HG02970 (cell line): ENCODE results near the gene KRT31.
"Not testable (repeated sequence)": the region's sequence is repeated elsewhere in the genome, so short reads cannot be mapped to it uniquely, and the experiment has no call there.

Experiments used
- ATAC-seq: cut with Tn5 transposase; IDR thresholded peaks from one replicate; pipeline ENCODE4 v1.9.1; 2021; ENCODE audit warnings: mild to moderate bottlenecking, moderate library complexity, moderate number of reproducible peaks; ENCODE audit not compliant: unreplicated experiment, low FRiP score

The KRT31 gene

DNA sequence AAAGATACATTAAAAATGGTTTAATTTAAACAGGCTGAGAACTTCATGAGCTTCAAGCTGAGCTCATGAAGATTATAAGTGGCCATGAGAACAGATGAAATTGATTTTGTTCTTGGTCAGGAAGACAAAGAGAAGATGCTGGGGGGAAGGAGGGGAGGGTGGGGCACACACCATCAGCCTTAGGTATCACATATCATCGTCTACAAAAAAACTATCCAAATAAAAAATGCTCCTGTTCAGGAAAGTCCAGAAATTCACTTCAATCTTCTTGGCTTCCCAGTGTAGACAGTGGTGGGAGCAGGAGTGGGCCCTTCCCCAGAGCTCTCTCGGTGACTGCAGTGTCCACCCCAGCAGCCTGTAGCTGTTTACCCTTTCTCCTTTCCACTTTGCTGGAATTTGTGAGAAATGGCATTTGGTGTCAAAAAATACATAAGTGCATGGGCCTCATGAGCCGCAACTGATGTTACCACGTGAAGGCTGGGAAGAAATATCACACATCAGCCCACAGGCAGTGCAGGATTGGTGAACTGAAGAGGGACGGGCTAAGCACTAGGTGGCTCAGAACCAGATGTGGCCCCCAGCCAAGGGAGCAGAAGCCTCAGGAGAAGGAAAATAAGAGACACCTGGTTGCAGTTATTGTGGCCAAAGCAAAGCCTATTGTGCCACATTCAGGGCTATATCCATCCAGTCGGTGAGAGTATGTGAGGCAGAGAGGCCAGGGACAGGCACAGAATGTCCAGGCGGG, 20.9 kb upstream of the KRT31 start:
- no peak for ATAC-seq

DNA sequence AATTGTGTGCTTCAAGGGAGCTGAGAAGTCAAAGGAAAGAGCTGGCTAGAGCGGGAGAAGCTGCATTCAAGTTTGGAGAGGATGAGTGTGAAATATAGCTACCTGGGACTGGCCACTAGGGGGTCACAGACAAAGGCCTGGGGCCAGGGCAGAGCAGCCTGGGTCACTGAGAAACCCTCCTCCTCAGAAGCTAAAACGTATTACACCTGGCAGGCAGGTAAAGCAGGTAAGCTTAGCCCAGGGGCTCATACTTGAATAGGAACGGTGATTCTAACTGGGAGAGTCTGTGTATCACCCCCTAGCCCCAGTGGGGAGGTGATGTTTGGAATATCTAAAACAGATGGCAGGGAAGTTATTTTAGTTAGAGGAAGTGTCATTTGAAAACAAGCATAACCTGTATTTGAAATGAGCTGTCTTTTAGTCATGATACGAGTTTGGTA, 20.2 kb upstream of the KRT31 start:
- ATAC-seq, result no peak

DNA sequence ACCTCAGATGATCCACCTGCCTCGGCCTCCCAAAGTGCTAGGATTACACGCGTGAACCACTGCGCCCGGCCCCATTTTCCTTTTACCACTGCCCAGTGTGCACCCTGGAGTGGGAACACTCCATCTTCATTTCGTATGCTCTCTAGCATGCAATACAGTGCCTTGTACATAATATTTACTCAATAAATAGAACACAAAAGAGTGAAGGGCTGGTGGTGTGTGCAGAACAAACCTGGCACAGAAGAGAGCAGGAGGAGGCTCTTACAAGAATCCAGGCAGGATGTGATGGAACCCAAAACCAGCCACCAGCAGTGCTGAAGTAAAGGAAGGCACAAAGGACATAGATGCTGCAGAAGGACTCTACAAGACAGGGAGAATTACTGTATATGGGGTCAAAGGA, 19.7 kb upstream of the KRT31 start:
- ATAC-seq, result no peak

DNA sequence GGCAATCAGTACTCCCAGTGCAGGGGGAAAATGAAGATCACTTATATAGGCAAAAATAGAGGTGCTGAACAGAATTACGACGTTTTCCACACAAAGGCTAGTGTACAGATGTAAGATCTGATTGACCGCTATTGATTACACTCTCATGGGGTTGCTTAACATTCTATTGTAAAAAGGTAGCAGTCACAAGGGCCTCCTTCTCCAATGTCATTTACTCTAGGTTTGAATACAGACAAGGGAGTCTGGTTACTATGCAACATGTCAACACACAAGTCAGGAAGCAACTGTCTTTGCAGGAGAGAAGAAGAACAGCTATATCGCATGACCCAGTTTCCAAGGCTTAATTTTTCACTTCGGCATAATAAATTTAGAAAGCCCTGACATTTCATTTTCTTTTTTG, 19.1 kb upstream of the KRT31 start:
- no peak for ATAC-seq

DNA sequence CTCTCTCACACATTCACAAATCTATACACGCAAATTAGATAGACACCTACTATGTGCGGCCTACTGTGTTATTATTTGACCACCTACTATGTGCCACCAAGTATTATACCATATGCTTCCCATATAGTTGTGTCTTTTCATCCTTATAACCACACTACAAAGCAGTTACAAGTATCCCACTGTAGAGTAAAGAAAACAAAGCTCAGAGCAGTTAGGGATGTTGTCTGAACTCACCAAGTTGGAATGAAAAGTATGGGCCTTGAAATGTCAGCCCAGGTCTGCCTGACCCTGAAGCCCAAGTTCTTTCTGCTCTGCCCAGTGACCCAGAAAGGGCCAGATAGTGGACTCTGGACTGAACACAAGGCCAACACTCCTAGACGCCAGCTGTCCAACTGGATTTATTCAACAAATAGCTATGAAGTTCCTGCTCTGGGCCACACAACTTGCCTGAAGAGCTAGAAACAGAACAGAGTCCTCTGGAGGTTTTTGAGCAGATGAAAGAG, 18.5 kb upstream of the KRT31 start:
- ATAC-seq, result no peak

DNA sequence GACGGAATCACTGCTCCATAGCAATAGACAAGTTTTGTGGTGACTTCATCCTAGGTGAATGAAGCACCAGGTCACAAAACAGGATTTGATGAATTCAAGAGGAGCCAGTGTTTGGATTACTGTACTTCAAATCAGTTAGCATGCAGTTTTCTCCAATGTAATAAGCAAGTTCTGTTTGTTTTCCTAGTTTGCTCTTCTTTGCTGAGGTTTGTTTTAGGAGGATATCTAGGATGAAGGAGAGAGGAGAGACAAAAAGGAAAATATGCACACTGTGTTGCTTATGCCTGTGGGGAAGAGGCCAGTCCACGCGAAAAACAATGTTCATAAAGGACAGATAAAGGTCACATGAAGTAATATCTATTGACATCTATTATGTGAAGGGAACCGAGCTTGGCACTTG, 18.0 kb upstream of the KRT31 start:
- ATAC-seq, result no peak

DNA sequence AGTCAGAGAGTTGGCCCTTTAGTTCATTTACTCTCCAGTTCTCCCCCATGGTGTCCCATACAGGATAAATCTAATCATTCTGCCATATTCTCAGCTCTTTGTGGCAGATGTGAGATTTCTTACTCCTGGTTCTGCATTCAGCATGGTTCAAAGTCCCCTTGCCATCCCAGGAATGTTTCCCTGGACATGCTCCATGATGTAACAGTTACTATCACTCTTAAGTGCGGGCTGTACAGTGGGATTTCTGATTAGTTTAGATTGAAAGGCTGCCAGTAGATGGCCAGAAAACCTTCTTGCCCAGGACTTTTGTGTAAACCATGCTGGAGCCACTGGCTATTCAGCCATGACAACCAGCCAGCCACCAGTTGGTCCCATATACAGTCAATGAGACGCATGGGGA, 16.6 kb upstream of the KRT31 start:
- ATAC-seq, result no peak

DNA sequence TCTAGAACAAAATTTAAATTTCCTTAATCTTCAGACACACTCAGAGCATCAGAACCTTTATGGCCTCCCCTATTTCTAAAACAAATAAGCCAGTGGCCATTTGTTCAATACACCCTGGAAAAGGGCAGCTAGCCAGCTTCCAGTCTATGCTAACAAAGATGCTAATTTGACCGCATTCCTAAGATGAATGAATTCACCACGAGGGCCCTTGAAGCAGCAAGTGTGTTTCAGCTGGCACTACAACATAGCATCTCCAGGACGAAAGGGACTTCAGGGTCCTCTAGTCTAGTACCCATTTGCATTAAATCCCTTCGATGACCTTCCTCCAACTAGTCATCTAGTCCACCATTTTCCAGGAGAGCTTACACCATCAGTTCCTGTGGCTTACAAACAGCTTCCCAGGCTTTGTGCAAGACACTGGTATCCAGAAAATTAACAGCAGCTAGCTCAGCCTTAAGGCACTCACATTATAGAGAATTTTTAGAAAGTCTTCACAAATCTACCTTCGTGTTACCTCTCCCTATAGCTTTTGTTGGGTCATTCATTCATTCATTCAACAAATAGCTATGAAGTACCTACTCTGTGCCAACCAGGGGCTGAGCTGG, 16.0 kb upstream of the KRT31 start:
- no peak for ATAC-seq

DNA sequence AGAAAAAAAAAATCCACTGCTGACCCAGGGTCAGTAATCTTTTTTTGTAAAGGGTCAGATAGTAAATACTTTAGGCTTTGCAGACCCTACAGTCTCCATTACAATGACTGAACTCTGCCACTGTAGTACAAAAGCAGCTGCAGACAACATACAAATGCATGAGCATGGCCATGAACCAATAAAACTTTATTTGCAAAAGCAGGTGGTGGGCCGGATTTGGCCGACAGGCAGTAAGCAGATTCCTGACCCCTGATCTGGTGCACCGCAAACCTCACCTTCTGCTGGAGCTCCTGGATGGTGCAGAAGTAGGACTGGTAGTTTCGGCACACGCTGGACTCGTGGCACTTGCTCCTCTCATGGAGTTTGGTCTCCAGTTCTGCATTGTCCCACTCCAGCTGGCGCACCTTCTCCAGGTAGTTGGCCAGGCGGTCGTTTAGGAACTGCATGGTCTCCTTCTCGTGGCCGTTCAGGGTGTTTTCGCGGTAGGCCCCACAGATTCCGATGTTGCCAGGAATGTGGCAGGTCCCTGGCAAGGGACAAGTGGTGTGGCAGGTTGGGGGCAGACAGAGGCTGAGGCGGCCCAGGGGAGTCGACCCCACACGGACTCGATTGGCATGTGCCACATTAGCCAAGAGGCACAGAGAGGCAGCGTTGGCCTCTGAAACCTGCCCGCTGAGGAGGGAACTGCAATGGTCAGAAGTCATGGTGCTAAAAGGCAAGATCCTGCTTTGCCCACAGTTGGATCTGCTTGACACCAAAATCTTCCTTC, 13.8 kb upstream of the KRT31 start:
- no peak for ATAC-seq

DNA sequence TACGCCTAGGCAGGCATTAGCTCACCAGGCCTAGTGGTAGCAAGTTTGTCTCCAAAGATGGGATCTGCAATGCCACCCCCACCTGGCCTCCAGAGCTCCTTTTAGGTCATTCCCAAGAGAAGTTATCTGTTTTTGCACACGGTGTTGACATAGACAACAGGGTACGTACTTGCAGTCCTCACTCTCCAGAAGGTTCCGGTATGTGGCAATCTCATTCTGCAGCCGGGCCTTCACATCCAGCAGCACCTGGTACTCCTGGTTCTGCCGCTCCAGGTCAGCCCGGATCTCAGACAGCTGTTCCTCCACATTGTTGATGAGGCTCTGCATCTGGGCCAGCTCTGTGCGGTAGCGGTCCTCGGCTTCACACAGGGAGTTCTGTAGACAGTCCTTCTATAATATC, 9.8 kb upstream of the KRT31 start:
- ATAC-seq, result no peak

DNA sequence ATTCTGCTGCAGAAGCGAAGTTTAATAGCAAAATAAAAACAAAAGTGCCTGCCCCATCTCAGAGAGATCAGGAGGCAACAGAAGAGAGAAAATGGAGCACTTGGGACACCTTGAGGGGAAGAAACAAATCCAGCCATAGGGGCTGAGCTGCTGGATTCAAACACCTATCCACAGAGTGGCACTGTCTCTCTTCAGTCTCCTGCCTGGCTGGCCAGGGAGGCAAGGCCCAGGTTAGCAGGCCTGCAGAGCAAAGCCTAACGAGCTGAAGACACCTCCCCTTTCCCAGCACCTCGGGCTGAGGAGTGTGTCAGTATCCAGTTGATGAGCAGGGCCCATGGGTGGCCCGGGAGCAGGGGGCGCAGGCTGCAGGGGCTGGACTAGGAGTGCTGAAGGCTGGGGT, 8.8 kb upstream of the KRT31 start:
- no peak for ATAC-seq

DNA sequence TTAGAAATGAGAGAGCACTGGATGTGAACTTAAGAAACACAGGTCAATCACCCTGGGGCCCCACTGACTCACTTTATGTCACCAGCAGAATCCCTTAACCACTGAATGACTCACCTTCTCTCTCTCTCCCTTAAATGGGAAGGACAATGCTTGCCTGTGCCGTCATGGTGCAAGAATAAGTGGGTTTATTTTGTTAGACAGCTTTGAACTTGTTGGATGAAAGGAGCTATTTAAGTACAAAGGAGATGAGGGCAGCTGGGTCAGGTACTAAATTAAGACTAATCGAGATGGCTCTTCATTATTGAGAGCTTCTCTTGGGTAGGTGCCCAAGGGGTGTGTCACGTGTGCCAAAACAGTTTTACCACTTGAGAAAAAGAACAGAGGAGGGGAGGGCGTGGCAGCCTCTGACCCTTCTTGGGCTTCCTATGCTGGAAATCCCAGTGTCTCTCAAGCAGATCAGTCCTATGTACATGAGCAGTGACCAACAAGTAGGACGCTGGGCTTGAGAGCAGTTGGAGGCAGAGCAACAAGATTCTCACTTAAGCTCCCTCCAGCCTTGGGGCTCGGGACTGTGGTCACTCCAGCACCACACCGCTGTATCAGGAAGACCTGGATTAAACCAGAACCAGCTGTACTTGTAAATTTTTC, 6.7 kb upstream of the KRT31 start:
- no peak for ATAC-seq

DNA sequence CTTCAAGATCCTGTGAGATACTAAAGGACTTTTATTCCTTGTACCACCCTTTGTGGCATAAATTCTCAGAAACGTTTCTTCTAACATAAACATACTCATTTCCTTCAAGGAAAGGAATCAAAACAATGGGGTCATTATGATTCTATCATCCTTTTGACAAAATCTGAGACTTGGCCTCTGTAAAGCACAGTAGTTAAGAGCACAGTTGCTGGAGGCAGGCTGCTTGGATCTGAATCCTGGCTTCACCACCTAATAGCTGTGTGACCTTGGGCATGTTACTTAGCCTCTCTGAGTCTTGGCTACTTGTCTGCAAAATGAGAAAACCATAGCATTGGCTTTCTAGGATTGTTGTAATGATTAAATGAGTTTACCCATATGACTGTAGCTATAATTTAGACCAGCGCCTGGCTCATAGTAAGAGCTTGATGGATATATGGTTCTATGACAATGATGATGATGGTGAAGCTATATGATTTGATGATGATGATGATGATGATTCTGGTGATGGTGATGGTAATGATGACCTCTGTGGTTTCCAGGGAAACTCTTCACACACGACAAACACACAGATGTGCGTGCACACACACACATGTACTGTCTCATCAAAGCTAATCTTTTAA, 6.1 kb upstream of the KRT31 start:
- ATAC-seq, result no peak

DNA sequence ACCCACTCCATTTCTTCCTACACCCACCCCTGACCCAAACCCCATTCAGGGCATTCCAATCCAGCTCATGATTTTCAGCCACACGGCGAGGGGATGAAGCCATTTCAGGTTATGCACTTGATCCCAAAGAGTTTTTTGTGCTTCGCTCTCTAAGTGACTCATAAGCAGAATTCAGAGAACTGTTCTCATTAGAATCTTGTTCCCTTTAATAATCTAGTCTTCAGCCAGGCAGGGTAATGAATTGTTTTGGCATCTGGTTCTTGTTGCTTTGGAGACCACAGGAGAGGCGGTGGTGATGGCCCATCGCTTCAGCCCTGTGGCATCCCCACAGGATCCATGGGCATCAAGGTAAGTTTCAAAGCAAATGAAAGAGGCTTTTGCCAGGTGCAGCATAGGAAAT, 4.8 kb upstream of the KRT31 start:
- no peak for ATAC-seq

DNA sequence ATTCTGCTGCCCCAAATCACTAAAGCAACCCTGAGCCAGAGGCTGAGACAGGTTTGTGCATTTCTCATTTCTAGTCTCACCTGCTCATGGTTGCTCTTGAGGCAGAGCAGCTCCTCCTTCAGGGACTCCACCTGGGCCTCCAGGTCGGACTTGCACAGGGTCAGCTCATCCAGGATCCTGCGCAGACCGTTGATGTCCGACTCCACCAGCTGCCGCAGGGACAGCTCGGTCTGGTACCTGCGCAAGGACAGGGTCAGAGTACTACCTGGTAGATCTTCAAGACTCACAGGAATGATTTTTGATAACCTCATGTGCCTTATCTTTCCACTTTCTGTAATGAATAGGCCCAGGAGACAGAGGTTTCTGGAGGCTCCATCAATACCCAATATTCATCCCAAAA, 1.1 kb downstream of the KRT31 start:
- no peak for ATAC-seq

DNA sequence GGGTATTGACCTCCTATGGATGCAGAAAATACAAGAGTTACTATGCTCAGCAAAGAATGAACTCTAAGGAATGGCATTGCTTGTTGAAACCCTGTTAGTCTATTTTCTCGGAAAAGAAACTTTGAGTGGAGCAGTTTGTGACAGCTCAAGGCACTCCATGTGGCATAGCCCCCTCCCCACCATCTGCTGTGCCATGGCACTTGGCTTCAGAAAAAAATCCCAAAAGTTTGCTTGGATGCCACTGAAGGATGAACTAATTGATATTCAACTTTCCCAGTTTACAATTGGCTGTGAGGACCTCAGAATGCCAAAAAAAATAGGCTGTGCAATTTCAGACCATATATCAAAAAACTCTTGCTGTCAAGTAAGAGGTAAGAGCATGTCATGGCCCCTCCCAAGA, 1.8 kb downstream of the KRT31 start:
- no peak for ATAC-seq

DNA sequence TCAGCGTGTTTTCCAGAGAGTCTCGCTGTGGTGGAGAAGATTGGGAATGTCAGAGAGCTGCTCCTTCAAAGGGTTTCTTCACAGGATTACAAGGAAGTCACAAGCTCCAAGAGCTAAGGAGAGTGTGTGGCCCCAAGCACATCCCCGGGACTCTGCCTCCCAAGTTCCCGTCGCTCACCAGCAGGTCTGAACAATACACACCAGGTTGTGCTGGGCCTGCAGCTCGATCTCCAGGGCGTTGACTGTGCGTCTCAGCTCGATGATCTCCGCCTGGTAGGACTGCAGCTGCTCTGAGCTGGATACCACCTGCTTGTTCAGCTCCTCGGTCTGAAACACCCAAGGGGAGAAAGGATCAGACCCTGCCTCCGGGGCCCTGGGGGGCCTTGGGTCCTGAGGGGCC, 2.4 kb downstream of the KRT31 start:
- not testable (repeated sequence) for ATAC-seq

DNA sequence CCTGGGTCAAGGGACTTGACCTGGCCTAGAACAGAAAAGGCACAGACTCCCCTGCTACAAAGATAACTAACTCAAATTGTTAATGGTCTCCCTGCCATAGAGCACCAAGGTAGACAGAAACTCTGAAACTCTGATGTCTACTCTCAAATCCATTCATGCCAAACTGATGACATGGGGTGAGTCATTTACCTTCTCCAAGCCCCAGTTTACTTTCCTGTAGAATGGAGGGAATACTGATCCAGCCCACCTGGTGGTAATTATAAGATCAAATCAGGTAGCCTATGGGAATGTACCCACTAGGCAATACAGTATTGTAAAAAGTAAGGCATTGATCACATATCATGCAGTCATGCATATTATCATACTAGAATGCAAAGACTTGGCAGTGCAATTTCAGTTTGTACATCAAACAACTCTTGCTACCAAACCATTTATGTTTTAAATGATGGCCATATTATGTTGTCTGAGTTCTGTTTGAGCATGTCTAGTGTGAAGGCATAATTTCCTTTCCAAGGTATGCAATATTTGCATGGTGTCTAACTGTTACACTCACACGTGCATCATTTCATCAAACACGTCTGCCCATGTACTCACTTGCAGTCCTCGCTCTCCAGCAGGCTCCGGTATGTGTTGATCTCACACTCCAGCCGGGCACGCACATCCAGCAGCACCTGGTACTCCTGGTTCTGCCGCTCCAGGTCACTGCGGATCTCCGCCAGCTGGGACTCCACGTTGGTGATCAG, 3.0 kb downstream of the KRT31 start:
- no peak for ATAC-seq

DNA sequence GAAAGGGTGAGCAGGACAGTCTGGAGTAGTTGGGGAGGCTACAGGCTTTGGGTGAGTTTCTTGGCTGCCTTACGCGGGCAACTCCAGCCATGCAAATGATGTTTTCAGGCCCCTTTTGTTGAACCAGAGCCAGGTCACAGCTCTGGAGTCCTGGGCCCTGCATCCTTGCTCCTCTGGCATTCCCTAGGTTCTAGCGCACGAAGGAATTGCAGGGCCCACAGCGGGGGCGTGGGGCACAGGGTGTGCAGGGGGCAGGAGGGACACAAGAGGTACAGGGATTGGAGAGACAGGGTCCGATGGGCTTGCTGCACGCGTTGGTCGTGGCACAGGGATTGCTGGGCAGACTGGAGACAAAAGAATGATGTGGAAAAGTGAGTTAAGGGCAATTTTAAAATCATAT, 3.6 kb downstream of the KRT31 start:
- no peak for ATAC-seq

DNA sequence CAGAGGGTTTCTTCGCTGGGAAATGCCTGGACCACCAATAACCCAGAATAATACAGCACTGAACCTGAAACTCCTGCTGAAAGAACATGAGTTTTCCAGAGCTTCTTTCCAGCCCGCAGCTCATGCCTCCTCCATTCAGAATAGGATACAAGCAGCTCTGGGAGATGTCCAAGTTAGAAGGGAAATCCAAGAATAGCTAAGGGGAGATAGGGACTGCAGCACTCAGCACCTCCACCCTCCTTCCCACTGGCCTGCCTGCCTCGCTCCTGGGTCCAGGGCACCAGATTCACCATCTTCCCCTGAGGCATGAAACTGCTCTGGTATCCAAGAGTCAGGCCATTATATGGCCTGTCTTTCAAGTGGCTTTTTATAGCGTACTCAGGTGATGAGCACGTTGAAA, 4.1 kb downstream of the KRT31 start:
- no peak for ATAC-seq
